Measurements from ENCODE around the gene MID2.

DNA sequence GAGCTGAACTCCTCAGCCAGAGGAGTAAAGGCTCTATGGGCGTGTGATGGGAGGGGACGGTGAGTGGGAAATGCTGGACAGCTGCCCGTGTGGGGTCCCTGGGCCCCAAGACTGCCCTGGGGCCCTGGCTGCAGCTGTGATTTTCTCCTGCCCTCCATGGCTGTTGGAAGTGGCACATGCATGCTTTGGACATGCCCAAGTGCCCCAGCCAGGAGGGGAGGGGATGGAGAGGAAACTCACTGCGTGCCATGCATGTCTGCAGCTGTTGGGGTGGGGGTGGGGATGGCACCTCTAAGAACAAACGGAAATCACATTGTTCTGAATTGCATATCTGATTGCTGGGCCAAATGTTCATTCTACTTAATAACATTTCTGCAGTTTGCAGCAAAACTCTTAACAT lies 52.4 kb downstream of the MID2 start:
- TF ChIP-seq, protein P1, sequence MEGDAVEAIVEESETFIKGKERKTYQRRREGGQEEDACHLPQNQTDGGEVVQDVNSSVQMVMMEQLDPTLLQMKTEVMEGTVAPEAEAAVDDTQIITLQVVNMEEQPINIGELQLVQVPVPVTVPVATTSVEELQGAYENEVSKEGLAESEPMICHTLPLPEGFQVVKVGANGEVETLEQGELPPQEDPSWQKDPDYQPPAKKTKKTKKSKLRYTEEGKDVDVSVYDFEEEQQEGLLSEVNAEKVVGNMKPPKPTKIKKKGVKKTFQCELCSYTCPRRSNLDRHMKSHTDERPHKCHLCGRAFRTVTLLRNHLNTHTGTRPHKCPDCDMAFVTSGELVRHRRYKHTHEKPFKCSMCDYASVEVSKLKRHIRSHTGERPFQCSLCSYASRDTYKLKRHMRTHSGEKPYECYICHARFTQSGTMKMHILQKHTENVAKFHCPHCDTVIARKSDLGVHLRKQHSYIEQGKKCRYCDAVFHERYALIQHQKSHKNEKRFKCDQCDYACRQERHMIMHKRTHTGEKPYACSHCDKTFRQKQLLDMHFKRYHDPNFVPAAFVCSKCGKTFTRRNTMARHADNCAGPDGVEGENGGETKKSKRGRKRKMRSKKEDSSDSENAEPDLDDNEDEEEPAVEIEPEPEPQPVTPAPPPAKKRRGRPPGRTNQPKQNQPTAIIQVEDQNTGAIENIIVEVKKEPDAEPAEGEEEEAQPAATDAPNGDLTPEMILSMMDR (IDR thresholded peaks at IDR 0.05): no peak
- TF ChIP-seq POLR2A (IDR thresholded peaks at IDR 0.05) (no peak), EP300 (IDR thresholded peaks at IDR 0.05) (no peak), POLR2AphosphoS5 (IDR thresholded peaks at IDR 0.05) (no peak)
